Measurements from ENCODE around the gene SPAG16. TPM values are rescaled to one million over a fixed set of nuclear protein-coding genes. Genes with fewer than 3 reads are reported as not detected.
"Not testable (repeated sequence)": the region's sequence is repeated elsewhere in the genome, so short reads cannot be mapped to it uniquely, and the experiment has no call there.

SPAG16 gene
- total RNA-seq, 2 experiments from 2014 or later = 2.8 to 3.2 TPM

DNA sequence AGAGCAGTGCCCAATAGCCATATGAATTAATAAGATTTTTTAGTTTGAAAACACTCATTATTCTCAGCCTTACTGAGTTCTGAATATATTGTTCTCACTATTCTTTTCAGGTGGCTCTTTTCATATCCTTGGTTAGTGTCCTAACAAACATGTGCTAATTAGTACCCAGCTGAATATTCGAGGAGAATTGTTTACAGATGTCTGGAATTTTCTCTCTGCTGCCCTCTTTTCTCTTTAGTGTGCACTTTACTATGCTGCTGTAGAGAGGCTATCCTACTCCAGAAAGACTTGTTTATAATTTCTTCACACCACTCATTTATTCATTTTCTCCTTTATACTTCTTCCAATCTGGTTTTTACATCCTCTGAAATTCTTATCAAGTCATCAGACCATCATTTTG, 405.3 kb downstream of the SPAG16 start:
- no peaks in the 10 kb centered on the region for H3K9me3 ChIP-seq (ENCODE audit: control insufficient read depth in 1 of 2, insufficient read depth in 1 of 2, low read length in 2 of 2)
- H3K27ac ChIP-seq (ENCODE audit: low read depth in 1 of 2, low read length in 2 of 2) = no peak overlapping the region
- no peak overlapping the region for H3K4me3 ChIP-seq (ENCODE audit: low read length)
- H3K27me3 Mint-ChIP-seq = no peaks in the 10 kb centered on the region
- H3K36me3 Mint-ChIP-seq (ENCODE audit: low read depth) = no peaks in the 10 kb centered on the region
- TF ChIP-seq, protein P1, sequence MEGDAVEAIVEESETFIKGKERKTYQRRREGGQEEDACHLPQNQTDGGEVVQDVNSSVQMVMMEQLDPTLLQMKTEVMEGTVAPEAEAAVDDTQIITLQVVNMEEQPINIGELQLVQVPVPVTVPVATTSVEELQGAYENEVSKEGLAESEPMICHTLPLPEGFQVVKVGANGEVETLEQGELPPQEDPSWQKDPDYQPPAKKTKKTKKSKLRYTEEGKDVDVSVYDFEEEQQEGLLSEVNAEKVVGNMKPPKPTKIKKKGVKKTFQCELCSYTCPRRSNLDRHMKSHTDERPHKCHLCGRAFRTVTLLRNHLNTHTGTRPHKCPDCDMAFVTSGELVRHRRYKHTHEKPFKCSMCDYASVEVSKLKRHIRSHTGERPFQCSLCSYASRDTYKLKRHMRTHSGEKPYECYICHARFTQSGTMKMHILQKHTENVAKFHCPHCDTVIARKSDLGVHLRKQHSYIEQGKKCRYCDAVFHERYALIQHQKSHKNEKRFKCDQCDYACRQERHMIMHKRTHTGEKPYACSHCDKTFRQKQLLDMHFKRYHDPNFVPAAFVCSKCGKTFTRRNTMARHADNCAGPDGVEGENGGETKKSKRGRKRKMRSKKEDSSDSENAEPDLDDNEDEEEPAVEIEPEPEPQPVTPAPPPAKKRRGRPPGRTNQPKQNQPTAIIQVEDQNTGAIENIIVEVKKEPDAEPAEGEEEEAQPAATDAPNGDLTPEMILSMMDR (IDR thresholded peaks at IDR 0.05) = no peak
- H3K27me3 ChIP-seq (ENCODE audit: control insufficient read depth in 1 of 2, insufficient read depth in 2 of 2, low read length in 2 of 2) = no peaks in the 10 kb centered on the region
- no peaks in the 10 kb centered on the region for H3K9me3 Mint-ChIP-seq
- DNase-seq (no peak), ATAC-seq (ENCODE audit: poor library complexity) (no peak)
- no peak overlapping the region for H3K27ac Mint-ChIP-seq
- no peak overlapping the region for H3K4me3 Mint-ChIP-seq
- intact Hi-C loops (cut with DNase I, micrococcal nuclease) = no loop called here
- no peaks in the 10 kb centered on the region for H3K4me1 Mint-ChIP-seq (ENCODE audit: low read depth)
- H3K4me1 ChIP-seq (ENCODE audit: insufficient read depth, low read length) = no peaks in the 10 kb centered on the region
- ChIA-PET CTCF (no interaction called here), POLR2A (no interaction called here)
- no peaks in the 10 kb centered on the region for H3K36me3 ChIP-seq (ENCODE audit: insufficient read depth, low read length)

DNA sequence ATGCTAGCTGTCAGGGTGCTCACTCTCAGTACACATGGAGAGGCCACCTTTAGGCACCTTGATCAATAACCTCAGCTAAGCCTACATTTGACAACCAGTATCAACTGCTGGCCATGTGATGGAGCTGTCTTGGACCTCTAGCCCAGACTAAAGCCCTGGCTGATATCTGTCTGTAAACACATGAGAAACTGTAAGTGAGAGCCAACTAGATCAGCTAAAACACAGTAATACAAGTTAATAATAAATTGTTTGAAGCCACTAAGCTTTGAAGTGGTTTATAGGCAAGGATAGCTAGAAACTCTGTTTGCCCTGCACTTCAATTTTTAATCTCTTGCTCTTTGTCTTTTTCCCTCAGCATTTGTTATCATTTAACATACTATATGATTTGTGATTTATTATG, 407.1 kb downstream of the SPAG16 start:
- Histone ChIP-seq H3K4me1 (ENCODE audit: insufficient read depth, low read length) (no peaks in the 10 kb centered on the region), H3K27me3 (ENCODE audit: control insufficient read depth in 1 of 2, insufficient read depth in 2 of 2, low read length in 2 of 2) (no peaks in the 10 kb centered on the region), H3K27ac (ENCODE audit: low read depth in 1 of 2, low read length in 2 of 2) (no peak overlapping the region), H3K4me3 (ENCODE audit: low read length) (no peak overlapping the region), H3K36me3 (ENCODE audit: insufficient read depth, low read length) (no peaks in the 10 kb centered on the region), H3K9me3 (ENCODE audit: control insufficient read depth in 1 of 2, insufficient read depth in 1 of 2, low read length in 2 of 2) (no peaks in the 10 kb centered on the region)
- ChIA-PET CTCF (no interaction called here), POLR2A (no interaction called here)
- H3K27ac Mint-ChIP-seq = no peak overlapping the region
- TF ChIP-seq, protein P1 (IDR thresholded peaks at IDR 0.05) = no peak
- ATAC-seq (ENCODE audit: poor library complexity) (no peak), DNase-seq (no peak)
- no peaks in the 10 kb centered on the region for H3K9me3 Mint-ChIP-seq
- H3K4me3 Mint-ChIP-seq = no peak overlapping the region
- intact Hi-C loops (cut with DNase I, micrococcal nuclease) = no loop called here
- H3K36me3 Mint-ChIP-seq (ENCODE audit: low read depth) = no peaks in the 10 kb centered on the region
- no peaks in the 10 kb centered on the region for H3K27me3 Mint-ChIP-seq
- H3K4me1 Mint-ChIP-seq (ENCODE audit: low read depth) = no peaks in the 10 kb centered on the region

DNA sequence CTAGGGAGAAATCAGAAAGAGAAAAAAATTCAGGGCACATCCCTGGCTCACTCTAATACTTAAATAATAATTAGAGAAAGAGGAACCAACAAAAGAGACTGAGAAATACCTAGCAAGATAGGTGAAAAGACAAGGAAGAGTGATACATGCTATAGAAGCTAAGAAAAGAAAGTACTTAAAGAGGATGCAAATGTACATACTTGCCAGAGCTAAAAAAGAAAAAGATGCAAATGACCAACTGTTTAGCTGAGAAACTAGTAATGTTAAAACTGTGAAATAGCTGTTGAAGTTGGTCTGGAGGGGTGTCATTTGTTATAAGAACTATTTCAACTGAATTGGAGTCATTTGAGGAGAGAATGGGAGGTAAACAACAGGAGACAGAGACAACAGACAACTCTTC, 412.2 kb downstream of the SPAG16 start:
- Mint-ChIP-seq H3K4me1 (ENCODE audit: low read depth) (no peaks in the 10 kb centered on the region), H3K27me3 (no peaks in the 10 kb centered on the region), H3K9me3 (no peaks in the 10 kb centered on the region), H3K4me3 (no peak overlapping the region), H3K36me3 (ENCODE audit: low read depth) (no peaks in the 10 kb centered on the region), H3K27ac (no peak overlapping the region)
- TF ChIP-seq, protein P1 (IDR thresholded peaks at IDR 0.05) = no peak
- intact Hi-C loops (cut with DNase I, micrococcal nuclease) = no loop called here
- ChIA-PET CTCF (interaction anchor here (0.7 kb wide), 1 partner anchor 9 kb away, joined by 3 read pairs; no protein-coding TSS in a partner anchor), POLR2A (no interaction called here)
- no peaks in the 10 kb centered on the region for H3K4me1 ChIP-seq (ENCODE audit: insufficient read depth, low read length)
- no peak overlapping the region for H3K4me3 ChIP-seq (ENCODE audit: low read length)
- peaks cover 0 to 6% of the 10 kb centered on the region in 2 experiments for H3K9me3 ChIP-seq (ENCODE audit: control insufficient read depth in 1 of 2, insufficient read depth in 1 of 2, low read length in 2 of 2)
- ATAC-seq (ENCODE audit: poor library complexity) (no peak), DNase-seq (no peak)
- H3K36me3 ChIP-seq (ENCODE audit: insufficient read depth, low read length) = no peaks in the 10 kb centered on the region
- no peaks in the 10 kb centered on the region for H3K27me3 ChIP-seq (ENCODE audit: control insufficient read depth in 1 of 2, insufficient read depth in 2 of 2, low read length in 2 of 2)
- H3K27ac ChIP-seq (ENCODE audit: low read depth in 1 of 2, low read length in 2 of 2) = no peak overlapping the region

DNA sequence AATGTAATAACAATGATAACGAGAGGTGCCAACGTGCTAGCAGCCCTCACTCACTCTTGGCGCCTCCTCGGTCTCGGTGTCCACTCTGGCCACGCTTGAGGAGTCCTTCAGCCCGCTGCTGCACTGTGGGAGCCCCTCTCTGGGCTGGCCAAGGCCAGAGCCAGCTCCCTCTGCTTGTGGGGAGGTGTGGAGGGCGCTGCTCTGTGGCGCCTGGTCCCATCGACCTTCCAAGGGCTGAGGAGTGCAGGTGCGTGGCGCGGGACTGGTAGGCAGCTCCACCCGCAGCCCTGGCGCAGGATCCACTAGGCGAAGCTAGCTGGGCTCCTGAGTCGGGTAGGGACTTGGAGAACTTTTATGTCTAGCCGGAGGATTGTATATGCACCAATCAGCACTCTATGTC, 417.1 kb downstream of the SPAG16 start:
- H3K4me1 ChIP-seq (ENCODE audit: insufficient read depth, low read length); DNase-seq; ATAC-seq (ENCODE audit: poor library complexity); H3K27ac Mint-ChIP-seq; H3K4me3 ChIP-seq (ENCODE audit: low read length); H3K27me3 ChIP-seq (ENCODE audit: control insufficient read depth in 1 of 2, insufficient read depth in 2 of 2, low read length in 2 of 2); H3K4me1 Mint-ChIP-seq (ENCODE audit: low read depth); H3K9me3 Mint-ChIP-seq; H3K27me3 Mint-ChIP-seq; POLR2A ChIA-PET; H3K36me3 Mint-ChIP-seq (ENCODE audit: low read depth); H3K27ac ChIP-seq (ENCODE audit: low read depth in 1 of 2, low read length in 2 of 2); H3K36me3 ChIP-seq (ENCODE audit: insufficient read depth, low read length); CTCF ChIA-PET; intact Hi-C loops (cut with DNase I, micrococcal nuclease); H3K4me3 Mint-ChIP-seq: not testable (repeated sequence)
- H3K9me3 ChIP-seq (ENCODE audit: control insufficient read depth in 1 of 2, insufficient read depth in 1 of 2, low read length in 2 of 2) = peaks cover 0 to 16% of the 10 kb centered on the region in 2 experiments
